ENCODE results near the gene ZNF644. TPM values are rescaled to one million over a fixed set of nuclear protein-coding genes. Genes with fewer than 3 reads are reported as not detected.
"Not testable (repeated sequence)": the region's sequence is repeated elsewhere in the genome, so short reads cannot be mapped to it uniquely, and the experiment has no call there.

ZNF644 gene
- polyA plus RNA-seq, 1 of the 3 experiments (the other 2 are of a cell fraction) = 5.6 TPM

DNA sequence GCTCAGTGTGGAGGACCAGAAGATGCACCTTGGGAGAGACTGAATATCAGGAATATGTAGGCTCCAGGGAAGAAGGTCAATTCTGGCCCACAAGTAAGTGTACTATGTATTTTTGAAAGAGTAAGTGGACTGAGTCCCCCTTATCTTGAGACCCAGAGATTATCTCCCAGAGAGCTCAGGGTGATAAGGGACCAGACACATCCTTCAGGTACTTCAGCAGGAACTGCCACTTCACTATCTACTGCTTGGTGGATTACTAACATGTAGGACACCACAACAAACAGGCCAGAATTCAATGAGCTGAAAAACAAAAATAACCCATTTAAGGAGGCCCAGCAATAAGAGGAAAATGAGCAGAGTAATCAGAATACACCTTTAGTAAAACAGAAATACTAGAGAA is 119.2 kb downstream of the ZNF644 start (continued):
- TF ChIP-seq SMC3 (IDR thresholded peaks at IDR 0.05; ENCODE audit: low read depth, low read length) = no peak

DNA sequence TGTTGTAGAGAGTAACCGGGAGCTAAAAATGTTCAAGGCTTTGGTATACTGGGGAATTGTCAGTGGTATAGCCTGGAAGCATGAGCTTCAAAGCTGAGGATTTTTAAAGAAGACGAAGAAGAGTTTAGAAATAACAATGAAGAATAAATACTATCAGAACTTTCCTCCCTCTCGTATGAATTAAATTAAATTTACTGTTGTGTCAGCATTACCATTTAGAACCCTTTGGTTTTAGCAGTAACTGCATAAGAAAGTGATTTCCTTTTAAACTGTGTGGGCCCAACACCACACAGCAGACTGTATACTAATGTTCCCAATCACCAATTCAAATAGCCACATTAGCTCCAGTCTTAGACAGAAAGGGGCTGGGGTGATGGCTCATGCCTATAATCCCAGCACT is 122.6 kb downstream of the ZNF644 start:
- no peaks in the 10 kb centered on the region for H4K20me1 ChIP-seq (ENCODE audit: insufficient read depth)
- DNase-seq = no peak
- no peaks in the 10 kb centered on the region for H3K9me3 ChIP-seq
- no peak overlapping the region for H2AFZ ChIP-seq (ENCODE audit: low read depth)
- POLR2A ChIA-PET = no interaction called here
- no peaks in the 10 kb centered on the region for H3K27me3 ChIP-seq (ENCODE audit: insufficient read depth)
- no peaks in the 10 kb centered on the region for H3K4me1 ChIP-seq (ENCODE audit: control insufficient read depth in 1 of 2, insufficient read depth in 2 of 2, low read depth in 1 of 2, low read length in 1 of 2)
- no peak for TF ChIP-seq TEAD4 (IDR thresholded peaks at IDR 0.05; ENCODE audit: borderline replicate concordance, insufficient read depth)
- TF ChIP-seq, protein P1, sequence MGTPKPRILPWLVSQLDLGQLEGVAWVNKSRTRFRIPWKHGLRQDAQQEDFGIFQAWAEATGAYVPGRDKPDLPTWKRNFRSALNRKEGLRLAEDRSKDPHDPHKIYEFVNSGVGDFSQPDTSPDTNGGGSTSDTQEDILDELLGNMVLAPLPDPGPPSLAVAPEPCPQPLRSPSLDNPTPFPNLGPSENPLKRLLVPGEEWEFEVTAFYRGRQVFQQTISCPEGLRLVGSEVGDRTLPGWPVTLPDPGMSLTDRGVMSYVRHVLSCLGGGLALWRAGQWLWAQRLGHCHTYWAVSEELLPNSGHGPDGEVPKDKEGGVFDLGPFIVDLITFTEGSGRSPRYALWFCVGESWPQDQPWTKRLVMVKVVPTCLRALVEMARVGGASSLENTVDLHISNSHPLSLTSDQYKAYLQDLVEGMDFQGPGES (IDR thresholded peaks at IDR 0.05; ENCODE audit: low read depth, low read length) = no peak
- TF ChIP-seq, protein P2, sequence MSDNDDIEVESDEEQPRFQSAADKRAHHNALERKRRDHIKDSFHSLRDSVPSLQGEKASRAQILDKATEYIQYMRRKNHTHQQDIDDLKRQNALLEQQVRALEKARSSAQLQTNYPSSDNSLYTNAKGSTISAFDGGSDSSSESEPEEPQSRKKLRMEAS (IDR thresholded peaks at IDR 0.05; ENCODE audit: low read depth) = no peak
- no peak for TF ChIP-seq YY1 (IDR thresholded peaks at IDR 0.05; ENCODE audit: low read depth)
- TF ChIP-seq, protein P3, sequence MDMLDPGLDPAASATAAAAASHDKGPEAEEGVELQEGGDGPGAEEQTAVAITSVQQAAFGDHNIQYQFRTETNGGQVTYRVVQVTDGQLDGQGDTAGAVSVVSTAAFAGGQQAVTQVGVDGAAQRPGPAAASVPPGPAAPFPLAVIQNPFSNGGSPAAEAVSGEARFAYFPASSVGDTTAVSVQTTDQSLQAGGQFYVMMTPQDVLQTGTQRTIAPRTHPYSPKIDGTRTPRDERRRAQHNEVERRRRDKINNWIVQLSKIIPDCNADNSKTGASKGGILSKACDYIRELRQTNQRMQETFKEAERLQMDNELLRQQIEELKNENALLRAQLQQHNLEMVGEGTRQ (IDR thresholded peaks at IDR 0.05; ENCODE audit: borderline replicate concordance, low read depth, low read length) = no peak
- no peak for TF ChIP-seq GATA2 (CRISPR knock-in tag; IDR thresholded peaks at IDR 0.05)
- no peak for TF ChIP-seq JUND (IDR thresholded peaks at IDR 0.05)
- no peak for TF ChIP-seq FOXJ3 (CRISPR knock-in tag; IDR thresholded peaks at IDR 0.05)
- TF ChIP-seq ELF1 (IDR thresholded peaks at IDR 0.05) = no peak
- TF ChIP-seq, protein P4, sequence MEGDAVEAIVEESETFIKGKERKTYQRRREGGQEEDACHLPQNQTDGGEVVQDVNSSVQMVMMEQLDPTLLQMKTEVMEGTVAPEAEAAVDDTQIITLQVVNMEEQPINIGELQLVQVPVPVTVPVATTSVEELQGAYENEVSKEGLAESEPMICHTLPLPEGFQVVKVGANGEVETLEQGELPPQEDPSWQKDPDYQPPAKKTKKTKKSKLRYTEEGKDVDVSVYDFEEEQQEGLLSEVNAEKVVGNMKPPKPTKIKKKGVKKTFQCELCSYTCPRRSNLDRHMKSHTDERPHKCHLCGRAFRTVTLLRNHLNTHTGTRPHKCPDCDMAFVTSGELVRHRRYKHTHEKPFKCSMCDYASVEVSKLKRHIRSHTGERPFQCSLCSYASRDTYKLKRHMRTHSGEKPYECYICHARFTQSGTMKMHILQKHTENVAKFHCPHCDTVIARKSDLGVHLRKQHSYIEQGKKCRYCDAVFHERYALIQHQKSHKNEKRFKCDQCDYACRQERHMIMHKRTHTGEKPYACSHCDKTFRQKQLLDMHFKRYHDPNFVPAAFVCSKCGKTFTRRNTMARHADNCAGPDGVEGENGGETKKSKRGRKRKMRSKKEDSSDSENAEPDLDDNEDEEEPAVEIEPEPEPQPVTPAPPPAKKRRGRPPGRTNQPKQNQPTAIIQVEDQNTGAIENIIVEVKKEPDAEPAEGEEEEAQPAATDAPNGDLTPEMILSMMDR (IDR thresholded peaks at IDR 0.05) = no peak
- TF ChIP-seq RXRA (IDR thresholded peaks at IDR 0.05; ENCODE audit: borderline replicate concordance, low read depth) = no peak
- no peak for TF ChIP-seq NRF1 (IDR thresholded peaks at IDR 0.05; ENCODE audit: low read depth, low read length)
- TF ChIP-seq RCOR1 (IDR thresholded peaks at IDR 0.05; ENCODE audit: low read length) = no peak
- TF ChIP-seq RAD21 (IDR thresholded peaks at IDR 0.05; ENCODE audit: low read length) = no peak
- TF ChIP-seq SIN3A (IDR thresholded peaks at IDR 0.05; ENCODE audit: borderline replicate concordance, low read depth, low read length) = no peak
- TF ChIP-seq TAF1 (IDR thresholded peaks at IDR 0.05; ENCODE audit: borderline replicate concordance, low read depth, low read length) = no peak
- H3K9me2 ChIP-seq = no peaks in the 10 kb centered on the region
- CTCF ChIA-PET = no interaction called here
- no peaks in the 10 kb centered on the region for H3F3A ChIP-seq (replicated peaks; ENCODE audit: insufficient read depth)
- H3K27ac ChIP-seq (ENCODE audit: low read depth in 2 of 2, low read length in 1 of 2) = no peak overlapping the region
- no peak overlapping the region for H3K9ac ChIP-seq
- H3K79me2 ChIP-seq (ENCODE audit: insufficient read depth) = 0 out of 2 replicates have a peak, but pooled peaks cover 6% of the 10 kb centered on the region
- 93% methylated on average over 3 of the region's 3 CpGs for WGBS (ENCODE audit: low lambda C conversion rate)
- H3K36me3 ChIP-seq (replicated peaks in 1 of 2; ENCODE audit: control insufficient read depth in 1 of 2, insufficient read depth in 2 of 2, low read length in 1 of 2) = peaks cover 24 to 52% of the 10 kb centered on the region in 2 experiments
- H3K4me2 ChIP-seq = no peak overlapping the region
- no peak overlapping the region for H3K4me3 ChIP-seq (ENCODE audit: low read depth in 2 of 2, low read length in 1 of 2)

DNA sequence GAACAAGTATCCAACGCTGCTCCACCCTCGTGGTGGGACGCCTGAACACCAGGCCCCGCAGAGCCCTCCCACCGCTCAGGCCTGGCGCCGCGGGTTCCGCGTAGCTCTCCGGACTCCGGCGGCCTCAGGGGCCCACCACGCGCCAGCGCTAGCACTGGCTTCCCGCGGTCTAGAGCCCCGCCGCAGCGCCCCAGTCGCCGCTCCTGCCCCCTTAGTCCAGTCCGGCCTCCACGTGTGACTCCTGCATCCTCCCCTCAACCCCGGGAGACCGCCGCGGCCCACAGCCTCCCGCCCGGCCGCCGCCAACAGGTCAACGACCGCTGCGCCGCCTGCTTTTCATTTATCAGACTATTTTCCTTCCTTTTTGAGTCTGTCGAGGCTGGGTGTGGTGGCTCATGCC is 128.2 kb downstream of the ZNF644 start:
- H3K9me3 ChIP-seq; H3K4me1 ChIP-seq (ENCODE audit: control insufficient read depth in 1 of 2, insufficient read depth in 2 of 2, low read depth in 1 of 2, low read length in 1 of 2); H3K9me2 ChIP-seq; H3F3A ChIP-seq (replicated peaks; ENCODE audit: insufficient read depth); H3K9ac ChIP-seq; H3K4me2 ChIP-seq; H4K20me1 ChIP-seq (ENCODE audit: insufficient read depth); H3K27me3 ChIP-seq (ENCODE audit: insufficient read depth); DNase-seq; H3K79me2 ChIP-seq (ENCODE audit: insufficient read depth); POLR2A ChIA-PET; H3K4me3 ChIP-seq (ENCODE audit: low read depth in 2 of 2, low read length in 1 of 2); H3K27ac ChIP-seq (ENCODE audit: low read depth in 2 of 2, low read length in 1 of 2); H2AFZ ChIP-seq (ENCODE audit: low read depth); CTCF ChIA-PET: not testable (repeated sequence)
- H3K36me3 ChIP-seq (replicated peaks in 1 of 2; ENCODE audit: control insufficient read depth in 1 of 2, insufficient read depth in 2 of 2, low read length in 1 of 2) = peaks cover 7 to 21% of the 10 kb centered on the region in 2 experiments
- WGBS (ENCODE audit: low lambda C conversion rate) = 98% methylated on average over 33 of the region's 38 CpGs

DNA sequence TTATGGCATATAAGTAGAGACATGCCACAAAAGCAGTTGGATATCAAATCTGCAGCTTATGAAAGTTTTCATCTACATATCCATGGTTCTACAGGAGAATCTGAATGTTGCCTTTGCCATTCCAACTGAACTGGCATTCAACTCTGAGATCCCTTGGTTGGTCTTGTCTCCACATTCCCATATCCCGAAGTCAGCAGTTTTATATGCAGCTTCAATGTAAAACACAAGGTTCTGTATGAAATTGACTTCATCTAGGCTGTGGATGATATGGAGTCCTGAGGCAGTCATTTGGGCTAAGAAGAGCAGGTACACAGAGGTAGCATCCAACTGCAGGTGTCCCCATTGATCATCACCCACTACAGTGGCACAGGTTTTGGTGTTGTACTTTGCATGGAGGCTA is 129.0 kb downstream of the ZNF644 start:
- DNase-seq; H3K9me2 ChIP-seq; H3K79me2 ChIP-seq (ENCODE audit: insufficient read depth); H3K4me1 ChIP-seq (ENCODE audit: control insufficient read depth in 1 of 2, insufficient read depth in 2 of 2, low read depth in 1 of 2, low read length in 1 of 2); POLR2A ChIA-PET; H3K27me3 ChIP-seq (ENCODE audit: insufficient read depth); H3K27ac ChIP-seq (ENCODE audit: low read depth in 2 of 2, low read length in 1 of 2); H3F3A ChIP-seq (replicated peaks; ENCODE audit: insufficient read depth); H3K4me2 ChIP-seq; H3K9ac ChIP-seq; H2AFZ ChIP-seq (ENCODE audit: low read depth); H4K20me1 ChIP-seq (ENCODE audit: insufficient read depth); H3K9me3 ChIP-seq; H3K4me3 ChIP-seq (ENCODE audit: low read depth in 2 of 2, low read length in 1 of 2); CTCF ChIA-PET: not testable (repeated sequence)
- 100% methylated on average over 1 of the region's 1 CpG for WGBS (ENCODE audit: low lambda C conversion rate)
- peaks cover 7 to 17% of the 10 kb centered on the region in 2 experiments for H3K36me3 ChIP-seq (replicated peaks in 1 of 2; ENCODE audit: control insufficient read depth in 1 of 2, insufficient read depth in 2 of 2, low read length in 1 of 2)
